Hematopoietic multipotent progenitor cell treated with erythropoietin and hydrocortisone succinate and interleukin-3 and kit ligand, for 6 days (in vitro differentiated cells): ENCODE results near the gene CIBAR2.
"Not testable (repeated sequence)": the region's sequence is repeated elsewhere in the genome, so short reads cannot be mapped to it uniquely, and the experiment has no call there.

Source experiments
- DNase-seq: peaks from one replicate; pipeline ENCODE4 v3.0.0-alpha.2; 2015

Gene CIBAR2

DNA sequence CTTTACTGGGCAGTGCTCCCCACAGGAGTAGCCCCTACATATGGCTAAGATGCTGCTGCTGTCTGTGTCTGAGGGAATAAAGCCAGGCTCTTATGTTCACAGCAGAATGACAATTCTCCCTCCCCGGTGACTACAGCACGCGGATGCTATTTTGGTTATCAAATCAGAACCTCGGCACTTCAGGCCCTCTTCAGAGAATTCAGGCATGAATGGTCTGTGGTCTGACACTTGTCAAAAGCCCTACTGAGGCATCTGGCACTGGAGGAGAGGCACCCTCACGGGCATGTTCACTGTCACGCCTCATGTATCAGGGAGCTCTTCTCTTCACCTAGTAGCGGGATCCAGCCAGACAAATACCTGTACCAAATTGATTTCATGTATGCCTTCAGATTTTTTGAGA lies 54.3 kb downstream of the CIBAR2 start:
- DNase-seq: no peak

DNA sequence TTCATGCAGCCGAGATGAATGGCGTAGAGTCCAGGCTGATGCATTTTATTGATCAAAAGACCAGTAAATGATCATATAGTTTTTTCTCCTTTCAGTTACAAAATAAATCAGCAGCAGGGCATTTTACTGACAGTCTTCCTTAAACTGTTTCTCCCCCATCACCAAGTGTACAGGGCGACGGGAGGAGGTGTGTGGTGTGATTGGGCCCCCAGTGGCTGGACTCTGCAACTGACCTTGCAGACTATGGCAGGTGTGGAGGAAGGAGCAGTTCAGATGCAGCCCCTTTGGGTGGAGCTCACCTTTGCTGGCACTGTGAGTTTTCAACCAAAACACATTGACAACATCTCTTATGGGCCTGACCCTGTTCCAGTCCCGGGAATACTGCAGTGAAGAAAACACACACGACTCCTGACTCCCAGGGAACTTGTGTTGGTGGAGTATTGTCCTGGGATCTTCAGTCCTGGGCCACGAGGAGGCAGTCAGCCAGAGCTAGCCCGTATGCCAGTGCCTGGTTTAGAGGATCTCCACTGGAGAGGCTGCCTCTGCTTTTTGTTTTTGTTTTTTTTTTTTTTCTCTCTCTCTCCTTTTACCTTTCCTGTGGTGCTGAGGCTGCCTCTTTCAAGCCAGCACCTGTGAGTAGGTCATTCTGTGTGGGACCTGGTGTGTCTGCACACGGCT lies 54.9 kb downstream of the CIBAR2 start:
- no peak for DNase-seq

DNA sequence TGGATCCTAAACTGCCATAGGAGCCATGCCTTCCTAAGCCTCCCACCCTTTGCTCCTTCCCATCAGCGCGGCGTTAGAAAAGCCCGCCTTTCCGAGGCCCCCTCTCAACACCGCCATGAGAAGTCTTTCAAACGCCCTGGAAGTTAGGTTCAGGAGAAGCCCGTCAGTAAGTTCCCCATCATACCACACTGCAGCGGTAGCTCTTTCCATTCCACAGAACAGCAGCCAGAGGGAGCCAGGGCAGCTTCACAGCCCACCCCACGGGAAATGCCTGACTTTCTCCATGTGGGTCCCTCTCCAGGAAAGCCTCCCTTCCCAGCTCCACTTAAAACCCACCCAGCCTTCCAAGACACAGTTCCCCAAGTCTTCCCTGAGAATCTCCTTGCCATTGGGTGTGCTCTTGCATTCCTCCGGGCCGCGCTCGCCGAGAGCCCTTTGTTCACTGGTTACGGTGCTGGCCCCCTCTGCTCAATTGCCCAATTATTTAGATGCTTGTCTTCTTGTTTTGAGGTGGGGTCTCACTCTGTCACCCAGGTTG lies 56.0 kb downstream of the CIBAR2 start:
- peak; percentile 52 for DNase-seq

DNA sequence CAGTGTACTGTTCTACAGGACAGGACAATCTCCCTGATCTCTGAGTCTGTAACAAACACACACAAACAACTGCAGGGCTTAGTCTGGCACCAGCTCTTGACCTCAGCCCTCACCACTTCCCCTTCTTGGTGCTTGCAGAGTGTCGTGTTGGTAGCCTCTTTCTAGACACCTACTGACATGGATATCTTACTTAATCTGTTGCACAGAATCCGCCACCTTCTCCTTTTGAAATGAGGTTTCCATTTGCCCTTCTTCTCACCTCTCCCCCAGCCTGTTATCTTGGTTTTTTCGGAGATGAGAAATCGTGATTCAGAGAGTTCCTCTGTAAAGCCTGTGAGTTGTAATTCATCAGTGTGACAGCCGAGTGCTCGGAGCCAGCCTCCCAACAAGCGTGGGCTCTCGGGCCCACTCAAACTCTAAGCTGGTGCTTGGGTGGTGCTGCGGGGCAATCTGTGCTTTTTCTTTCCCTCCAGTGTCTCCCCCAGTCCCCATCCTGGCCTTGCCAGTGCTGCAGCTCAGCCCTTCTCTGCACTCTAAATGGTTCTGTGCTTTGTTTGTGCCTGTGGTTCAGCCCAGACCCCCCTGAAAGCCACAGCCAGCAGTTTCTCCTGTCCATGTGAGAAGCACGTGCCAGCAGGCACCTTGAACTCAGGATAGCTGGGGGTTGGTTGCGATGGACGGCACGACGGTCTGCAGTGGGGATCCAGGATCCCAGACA lies 56.6 kb downstream of the CIBAR2 start:
- peak; percentile 92 for DNase-seq

DNA sequence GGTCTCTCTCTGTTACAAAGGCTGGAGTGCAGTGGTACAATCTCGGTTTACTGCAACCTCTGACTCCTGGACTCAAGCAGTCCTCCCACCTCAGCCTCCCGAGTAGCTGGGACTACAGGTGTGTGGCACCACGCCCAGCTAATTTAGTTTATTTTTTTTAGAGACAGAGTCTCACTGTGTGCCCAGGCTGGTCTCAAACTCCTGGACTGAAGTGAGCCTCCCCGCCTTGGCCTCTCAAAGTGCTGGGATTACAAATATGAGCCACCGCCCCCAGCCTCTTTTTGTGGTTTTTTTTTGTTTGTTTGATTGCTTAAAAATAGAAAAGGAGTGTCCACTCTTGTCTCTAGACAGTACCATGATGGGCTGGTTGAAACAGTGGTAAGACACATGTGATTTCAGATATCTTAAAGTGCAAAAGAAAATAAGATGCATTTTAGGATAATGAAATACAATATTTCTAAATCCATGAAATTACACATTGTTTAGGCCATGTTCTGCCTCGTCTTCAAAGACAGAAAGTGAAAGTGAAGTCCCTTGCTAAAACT lies 57.3 kb downstream of the CIBAR2 start:
- DNase-seq: no peak

DNA sequence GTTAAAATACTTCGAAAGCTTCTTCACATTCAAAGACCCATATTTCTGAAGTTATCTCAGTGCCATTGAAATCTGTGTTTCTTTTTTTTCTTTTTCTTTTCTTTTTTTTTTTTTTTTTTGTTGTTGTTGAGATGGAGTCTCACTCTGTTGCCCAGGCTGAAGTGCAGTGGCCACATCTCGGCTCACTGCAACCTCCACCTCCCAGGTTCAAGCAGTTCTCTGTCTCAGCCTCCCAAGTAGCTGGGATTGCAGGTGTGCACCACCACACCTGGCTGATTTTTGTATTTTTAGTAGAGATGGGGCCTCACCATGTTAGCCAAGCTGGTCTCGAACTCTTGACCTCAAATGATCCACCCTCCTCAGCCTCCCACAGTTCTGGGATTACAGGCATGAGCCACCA lies 58.0 kb downstream of the CIBAR2 start:
- DNase-seq: not testable (repeated sequence)

DNA sequence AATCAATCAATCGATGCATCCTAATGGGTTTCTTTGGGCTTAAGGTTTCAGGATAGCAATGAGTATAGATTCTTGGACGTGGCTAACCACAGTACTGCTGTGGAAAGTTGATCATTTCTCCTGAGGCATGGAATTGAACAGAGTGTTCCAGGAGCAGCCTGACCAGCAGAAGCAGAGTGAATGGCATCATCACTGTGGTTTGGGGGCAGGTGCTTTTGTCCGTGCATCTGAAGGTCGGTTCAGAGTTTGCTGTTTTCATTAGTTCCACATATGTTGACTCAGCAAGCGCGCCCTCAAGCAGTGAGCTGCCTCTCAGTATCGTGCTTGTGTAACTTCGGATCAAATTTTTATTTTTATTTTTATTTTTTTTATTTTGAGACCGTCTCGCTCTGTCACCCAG lies 59.7 kb downstream of the CIBAR2 start:
- DNase-seq: no peak

DNA sequence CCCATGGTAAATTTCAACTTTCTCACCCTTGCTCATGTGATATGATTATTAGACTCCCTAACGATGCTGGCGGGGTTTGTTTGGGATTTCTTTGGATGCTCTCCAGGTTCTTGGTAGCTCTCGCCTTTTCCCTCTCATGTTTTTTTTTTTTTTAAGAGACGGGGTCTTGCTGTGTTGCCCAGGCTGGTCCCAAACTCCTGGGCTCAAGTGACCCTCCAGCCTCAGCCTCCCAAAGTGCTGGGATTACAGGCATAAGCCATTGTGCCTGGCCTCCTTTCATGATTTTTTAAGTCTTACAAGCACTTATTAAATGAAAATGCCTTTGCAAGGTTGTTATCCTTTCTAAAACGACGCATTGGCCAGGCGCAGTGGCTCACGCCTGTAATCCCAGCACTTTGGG lies 60.6 kb downstream of the CIBAR2 start:
- DNase-seq: no peak

DNA sequence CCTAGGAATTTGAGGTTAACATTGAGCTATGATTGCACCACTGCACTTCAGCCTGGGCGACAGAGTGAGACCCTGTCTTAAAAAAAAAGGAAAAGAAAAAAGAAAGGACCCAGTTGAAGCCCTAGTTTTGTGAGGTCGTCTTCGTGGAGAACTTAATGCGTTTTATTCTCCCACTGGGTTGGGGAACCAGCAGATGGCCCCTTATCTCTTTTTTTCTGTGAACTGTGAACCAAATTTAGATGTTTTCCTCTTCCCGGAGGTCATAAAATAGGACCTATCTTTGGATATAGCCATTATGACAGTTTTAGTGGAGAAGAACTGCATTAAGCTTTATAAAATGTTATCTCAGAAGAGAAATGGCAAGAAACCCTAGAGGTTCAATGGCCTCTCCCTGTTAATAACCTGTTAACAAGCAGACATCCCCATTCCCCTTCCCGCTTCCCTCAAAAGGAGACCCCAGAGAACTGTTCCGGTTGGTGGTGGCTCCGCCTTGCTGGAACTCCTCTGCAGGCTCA lies 61.1 kb downstream of the CIBAR2 start:
- no peak for DNase-seq

DNA sequence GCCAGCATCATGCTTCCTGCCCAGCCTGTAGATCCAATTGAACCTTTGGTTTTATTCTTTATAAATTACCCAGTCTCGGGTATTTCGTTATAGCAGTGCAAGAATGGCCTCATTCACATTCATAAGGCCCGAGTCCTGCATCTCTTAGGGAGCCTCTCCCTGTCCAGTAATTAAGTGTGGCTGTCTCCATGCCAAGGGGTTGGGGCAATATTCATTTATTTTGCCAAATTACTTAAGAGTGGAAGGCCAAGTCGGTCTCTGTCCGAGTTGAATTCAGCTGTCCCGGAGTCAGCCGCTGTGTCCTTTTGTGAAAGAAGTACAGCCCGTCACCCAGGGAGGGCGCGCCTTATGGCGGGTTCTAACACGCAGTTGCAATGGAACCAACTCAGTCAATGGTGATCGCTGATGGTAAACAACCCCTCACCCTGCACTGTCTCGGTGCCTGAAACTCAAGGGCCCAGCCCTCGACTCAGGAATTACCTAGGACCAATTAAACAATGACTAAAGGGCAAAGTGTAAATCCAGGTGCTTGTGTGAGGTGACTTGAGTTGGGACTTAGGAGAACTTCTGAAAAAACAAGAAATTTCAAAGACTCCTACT lies 62.5 kb downstream of the CIBAR2 start:
- no peak for DNase-seq

DNA sequence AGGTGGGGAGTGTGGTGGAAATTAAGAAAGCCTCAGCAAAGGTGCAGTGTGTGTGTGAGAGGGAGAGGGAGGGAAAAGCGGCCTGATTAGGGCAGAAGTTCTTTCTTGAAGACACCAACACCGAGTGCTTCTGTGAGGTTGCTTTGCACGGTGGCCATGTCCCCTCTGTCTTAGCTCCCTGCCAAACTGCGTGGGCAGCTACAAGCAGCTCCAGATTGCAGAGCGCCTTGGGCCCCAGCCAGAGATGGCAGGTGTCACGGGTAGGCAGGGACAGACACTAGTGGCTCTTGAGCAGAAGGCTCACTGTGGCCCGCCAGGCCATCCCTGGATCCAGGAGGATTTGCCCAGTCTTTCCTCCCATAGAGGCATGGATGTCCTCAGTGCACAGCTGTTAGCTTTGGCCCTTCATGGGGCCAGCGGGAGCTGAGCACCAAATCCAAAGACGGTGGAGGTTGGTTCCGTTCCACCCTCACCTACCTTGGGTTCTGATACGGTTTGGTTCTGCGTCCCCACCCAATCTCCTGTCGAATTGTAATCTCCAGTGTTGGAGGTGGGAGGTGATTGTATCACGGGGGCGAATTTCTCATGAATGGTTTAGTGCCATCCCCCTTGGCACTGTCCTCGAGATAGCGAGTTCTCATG lies 63.2 kb downstream of the CIBAR2 start:
- DNase-seq: no peak
